Activated T-helper 1 cell treated with anti-CD3 and anti-CD28 coated beads, Interleukin-12 subunit alpha, Interleukin-12 subunit beta, Interleukin-2, Interleukin-4 antibody, amounts not matched to agents 30 ng/mL and 10 ng/mL and 1 ng/mL, durations not matched to agents 14 hours and 24 hours and 36 hours (primary cell): ENCODE data around the gene THG1L. TPM values are rescaled to one million over a fixed set of nuclear protein-coding genes. Genes with fewer than 3 reads are reported as not detected.

ENCODE experiments used
- DNase-seq: peaks from one replicate; pipeline ENCODE4 v3.0.0; 2021; ENCODE audit warnings: low spot score
- H3K27ac Mint-ChIP-seq: one replicate; pipeline ENCODE4 v1.8.0; 2021; ENCODE audit warnings: mild to moderate bottlenecking, mixed read lengths
- H3K27me3 Mint-ChIP-seq: one replicate; pipeline ENCODE4 v1.8.0; 2022; ENCODE audit warnings: mild to moderate bottlenecking, moderate library complexity, mixed read lengths; ENCODE audit not compliant: insufficient read depth
- H3K36me3 Mint-ChIP-seq: one replicate; pipeline ENCODE4 v1.8.0; 2021; ENCODE audit warnings: low read depth, mixed read lengths
- H3K4me1 Mint-ChIP-seq: one replicate; pipeline ENCODE4 v1.8.0; 2021; ENCODE audit warnings: low read depth, mixed read lengths
- H3K4me3 Mint-ChIP-seq: one replicate; pipeline ENCODE4 v1.8.0; 2021; ENCODE audit warnings: mild to moderate bottlenecking, moderate library complexity, mixed read lengths
- H3K9me3 Mint-ChIP-seq: one replicate; pipeline ENCODE4 v1.8.0; 2021; ENCODE audit warnings: mixed read lengths
- intact Hi-C: fragments of 100-400 bp; cut with micrococcal nuclease; formaldehyde crosslinking; loops from one replicate; pipeline ENCODE4 v1.15.1; 2024
- total RNA-seq: library from RNA; stranded (reverse); gene quantifications from 2 replicates; pipeline ENCODE4 v1.2.3, GENCODE V29; 2022

The THG1L gene
- total RNA-seq, 1 donor from 2014 or later, result 26.8 TPM

DNA sequence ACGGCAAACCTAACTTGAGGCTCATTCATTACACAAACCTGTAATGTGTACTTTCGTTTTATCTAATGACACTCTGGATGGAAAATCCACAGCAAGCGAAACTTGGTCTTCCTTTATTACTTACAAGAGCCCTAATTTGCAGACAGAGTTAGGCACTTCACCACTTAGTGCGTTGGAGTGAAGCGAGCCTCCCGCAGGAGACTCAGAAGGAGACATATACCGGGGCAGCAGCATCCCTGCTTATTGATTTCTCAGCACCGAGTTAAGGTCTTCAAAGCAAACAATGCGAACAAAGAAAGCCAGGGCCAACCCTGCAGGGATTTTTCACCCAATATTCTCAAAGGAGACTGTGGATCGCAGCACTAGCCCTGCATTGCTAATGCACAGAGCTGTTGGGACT, 40.9 kb downstream of the THG1L start:
- H3K9me3 Mint-ChIP-seq, result no peaks in the 10 kb centered on the region
- H3K36me3 Mint-ChIP-seq, result no peaks in the 10 kb centered on the region
- no peaks in the 10 kb centered on the region for H3K4me1 Mint-ChIP-seq
- no peak overlapping the region for H3K27ac Mint-ChIP-seq
- H3K4me3 Mint-ChIP-seq, result no peak overlapping the region
- H3K27me3 Mint-ChIP-seq, result peaks cover 3% of the 10 kb centered on the region
- no peak for DNase-seq
- intact Hi-C loops, result no loop called here

- Mint-ChIP-seq H3K36me3 (no peaks in the 10 kb centered on the region), H3K27me3 (no peaks in the 10 kb centered on the region), H3K4me1 (no peaks in the 10 kb centered on the region), H3K27ac (no peak overlapping the region), H3K4me3 (no peak overlapping the region), H3K9me3 (no peaks in the 10 kb centered on the region)
- DNase-seq, result no peak
- intact Hi-C loops, result no loop called here
Observed at GRCh38 chr5:157778121-157778805, 47.0 kb downstream of the THG1L start.

DNA sequence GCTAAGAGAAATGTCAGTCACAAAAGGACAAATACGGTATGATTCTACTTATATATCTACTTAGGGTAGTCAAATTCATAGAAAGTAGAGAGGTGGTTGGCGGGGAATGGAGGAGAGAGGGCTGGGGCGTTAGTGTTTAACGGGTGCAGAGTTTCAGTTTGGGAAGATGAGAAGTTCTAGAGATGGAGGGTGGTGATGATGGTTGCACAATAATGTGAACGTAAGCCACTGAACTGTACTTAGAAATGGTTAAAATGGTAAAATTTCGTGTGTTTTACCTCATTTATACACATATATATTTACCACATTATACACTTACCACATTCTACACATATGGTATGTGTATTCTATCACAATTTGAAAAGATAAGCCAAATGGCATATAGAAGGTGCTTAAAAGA, 48.0 kb downstream of the THG1L start:
- Mint-ChIP-seq H3K9me3 (no peaks in the 10 kb centered on the region), H3K27ac (no peak overlapping the region), H3K4me3 (no peak overlapping the region), H3K4me1 (no peaks in the 10 kb centered on the region), H3K36me3 (no peaks in the 10 kb centered on the region), H3K27me3 (no peaks in the 10 kb centered on the region)
- no peak for DNase-seq
- intact Hi-C loops, result no loop called here

DNA sequence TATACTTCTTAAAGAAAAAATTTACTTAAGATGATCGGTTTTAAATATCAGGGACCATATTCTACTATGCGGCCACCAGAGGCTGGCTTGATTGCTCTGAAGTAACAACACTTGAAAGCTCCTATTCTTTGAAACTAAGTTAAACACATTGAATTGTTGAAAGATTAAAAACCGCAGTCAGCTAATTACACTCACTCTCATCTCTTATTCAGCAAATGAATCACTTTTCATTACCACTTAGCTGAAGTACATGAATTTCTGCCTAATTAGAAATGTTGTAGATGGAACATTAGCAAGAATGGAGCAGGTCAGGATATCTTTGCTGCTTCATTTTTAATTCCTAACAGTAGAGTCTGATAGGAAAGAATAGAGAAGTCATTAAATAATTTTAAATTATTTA, 54.6 kb downstream of the THG1L start:
- no peaks in the 10 kb centered on the region for H3K9me3 Mint-ChIP-seq
- peaks cover 16% of the 10 kb centered on the region for H3K36me3 Mint-ChIP-seq
- no peak overlapping the region for H3K27ac Mint-ChIP-seq
- no peaks in the 10 kb centered on the region for H3K27me3 Mint-ChIP-seq
- intact Hi-C loops, result no loop called here
- no peaks in the 10 kb centered on the region for H3K4me1 Mint-ChIP-seq
- H3K4me3 Mint-ChIP-seq, result no peak overlapping the region
- DNase-seq, result no peak

Other genes with a start within 250 kb of the THG1L start
- 341 and 348 TPM in 2 replicates for gene ADAM19, start 155.6 kb upstream of the THG1L start, total RNA-seq
- 0.12 and 0.29 TPM in 2 replicates for gene SOX30, start 79.0 kb upstream of the THG1L start, total RNA-seq
- gene C5orf52, start 59.9 kb upstream of the THG1L start, total RNA-seq, result 0.39 TPM in 1 of 2 replicates, not detected in the other
- 8.8 and 9.0 TPM in 2 replicates for gene LSM11, start 12.3 kb downstream of the THG1L start, total RNA-seq
- 90.5 and 93.1 TPM in 2 replicates for gene CLINT1, start 127.7 kb downstream of the THG1L start, total RNA-seq